Spleen (tissue), 13 donors: ENCODE results near the gene RPL7L1. TPM values are rescaled to one million over a fixed set of nuclear protein-coding genes. Genes with fewer than 3 reads are reported as not detected.

Experiments
- DNase-seq: peaks from one replicate; pipeline ENCODE4 v3.0.0-alpha.2; 2020
- H3K27ac ChIP-seq, 8 donors: fragments of 200-600 bp; sonication (generic) in 7 of 8; 1 replicate in 4 of 8; 2 replicates in 4 of 8; pipeline versions ENCODE4 v1.5.0 to v1.8.0; 2016 to 2021; ENCODE audit warnings: inconsistent platforms in 4 of 8, mild to moderate bottlenecking in 4 of 8, moderate library complexity in 1 of 8
- H3K27me3 ChIP-seq, 7 donors: fragments of 200-600 bp; sonication (generic) in 6 of 7; replicated peaks in 1 of 7; 1 replicate in 4 of 7; 2 replicates in 3 of 7; pipeline versions ENCODE4 v1.5.0 to v1.8.0; 2016 to 2021; ENCODE audit warnings: inconsistent platforms in 3 of 7, mild to moderate bottlenecking in 1 of 7
- H3K36me3 ChIP-seq, 6 donors: fragments of 200-600 bp; sonication (generic) in 5 of 6; 1 replicate in 4 of 6; 2 replicates in 2 of 6; pipeline versions ENCODE4 v1.5.0 to v1.8.0; 2016 to 2021; ENCODE audit warnings: inconsistent platforms in 2 of 6
- H3K4me1 ChIP-seq, 6 donors: fragments of 200-600 bp; sonication (generic) in 5 of 6; 1 replicate in 3 of 6; 2 replicates in 3 of 6; pipeline versions ENCODE4 v1.5.0 to v1.8.0; 2016 to 2021; ENCODE audit warnings: inconsistent platforms in 3 of 6
- H3K4me3 ChIP-seq, 8 donors: fragments of 200-600 bp; sonication (generic) in 7 of 8; 1 replicate in 4 of 8; 2 replicates in 4 of 8; pipeline versions ENCODE4 v1.5.0 to v1.8.0; 2016 to 2021; ENCODE audit warnings: inconsistent platforms in 4 of 8, mild to moderate bottlenecking in 4 of 8, moderate library complexity in 2 of 8
- H3K9me3 ChIP-seq, 8 donors: fragments of 200-600 bp; sonication (generic) in 7 of 8; 1 replicate in 4 of 8; 2 replicates in 4 of 8; pipeline versions ENCODE4 v1.5.0 to v1.8.0; 2016 to 2021; ENCODE audit warnings: inconsistent platforms in 4 of 8
- CTCF ChIP-seq, 11 experiments: fragments of 200-600 bp in 7 of 11; fragments of 450-650 bp in 4 of 11; sonication (generic) in 4 of 11; IDR thresholded peaks in 8 of 11; conservative IDR thresholded peaks in 3 of 11; 1 replicate in 7 of 11; 2 replicates in 4 of 11; pipeline versions ENCODE4 v1.4.0 to v1.8.0; 2016 to 2021; ENCODE audit warnings: antibody characterized with exemption in 11 of 11, inconsistent platforms in 4 of 11, mild to moderate bottlenecking in 1 of 11
- POLR2A ChIP-seq, 3 donors: fragments of 450-650 bp; IDR thresholded peaks; one replicate each; pipeline ENCODE4 v1.5.1; 2017; ENCODE audit warnings: antibody characterized with exemption in 3 of 3, mild to moderate bottlenecking in 1 of 3
- POLR2AphosphoS5 ChIP-seq, 3 donors: sonication (generic); formaldehyde crosslinking; IDR thresholded peaks; one replicate each; pipeline ENCODE4 v1.5.1; 2017; ENCODE audit warnings: antibody characterized with exemption in 3 of 3
- WGBS, 5 donors: extraction: QIAGEN DNeasy Blood & Tissue Kit in 3 of 5; methylation state at CpG; one replicate each; pipeline versions ENCODE4 v1.1.5 to v1.1.7; 2013 to 2018; 5-methylcytosine and 5-hydroxymethylcytosine counted together
- intact Hi-C: fragments of 100-400 bp; cut with DNase I; formaldehyde crosslinking; loops from one replicate; pipeline ENCODE4 v1.15.0; 2023; ENCODE audit warnings: low total_unique reads
- long read RNA-seq, 2 donors: transcript quantifications; one replicate each; lab custom pipeline, GENCODE V29; 2026
- polyA plus RNA-seq, 3 donors: library from polyadenylated mRNA; stranded (reverse); fragments of 200-250 nt; gene quantifications; one replicate each; pipeline ENCODE4 v1.2.1, GENCODE V29; 2013
- total RNA-seq, 7 donors: library from RNA; depleted of rRNA in 3 of 7; stranded (reverse); fragments of >200 nt in 3 of 7; fragmentation: NEBNext Ultra II Directional in 4 of 7; extraction: Animal tissue kit (Norgen Biotek cat#: 25700) in 4 of 7; gene quantifications; one replicate each; pipeline versions ENCODE4 v1.1.0 to v1.2.1, GENCODE V29; 2016 to 2021
- donor health status: healthy with polysubstance abuse.
- donor health status: DM: no; HTN: no; CAD: no; lungs with moderate emphysema.
- donor health status: DM: no; HTN: no; CAD: no.
- donor health status: Bipolar disorder and iron deficiency.
- donor health status: healthy.
- donor health status: DM: no; HTN: no; CAD: no.
- donor health status: DM: yes; HTN: yes; CAD: no.

RPL7L1 gene
- total RNA-seq: 10 to 100 TPM; 63.4 to 92.4 (median 73.0) TPM
- polyA plus RNA-seq: 10 to 100 TPM; 27.6 to 63.0 (median 33.3) TPM
- long read RNA-seq, donor 1, full-length matches to known transcripts: 15 of 15 reads
- long read RNA-seq, donor 1, partial matches to known transcripts: 0 of 15 reads
- long read RNA-seq, donor 1, other reads (novel, unspliced or antisense): 0 of 15 reads
- long read RNA-seq, donor 2, full-length matches to known transcripts: 8 of 8 reads
- long read RNA-seq, donor 2, partial matches to known transcripts: 0 of 8 reads
- long read RNA-seq, donor 2, other reads (novel, unspliced or antisense): 0 of 8 reads

- H3K4me1 ChIP-seq: peaks cover 20 to 63% (median 43%) of the 10 kb centered on the region in 6 donors
- intact Hi-C loops: loop anchor here (5.0 to 10.0 kb wide), 2 partner anchors 135 to 222 kb away; partner anchors contain the start of gene TBCC
- H3K27ac ChIP-seq: peak within 1 kb of the TSS; percentile 90 to 97 (median 95)
- no peaks in the 10 kb centered on the region for H3K27me3 ChIP-seq
- H3K4me3 ChIP-seq: peak within 1 kb of the TSS; percentile 50 to 76 (median 65)
- peaks cover 0 to 40% (median 31%) of the 10 kb centered on the region in 6 donors for H3K36me3 ChIP-seq
- no peaks in the 10 kb centered on the region for H3K9me3 ChIP-seq
- peak; percentile 96 for DNase-seq
- WGBS, 5 donors: 0 to 1% (median 0%) methylated on average over 39 to 41 of the region's 41 CpGs
- TF ChIP-seq CTCF (IDR thresholded peaks at IDR 0.05 in 8 of 11, conservative IDR thresholded peaks at IDR 0.05 in 3 of 11) (peak in 10 of 11 experiments; percentile 12 to 52 (median 32)), POLR2AphosphoS5 (IDR thresholded peaks at IDR 0.05) (peak; percentile 86 to 88 (median 86)), POLR2A (IDR thresholded peaks at IDR 0.05) (peak in 1 of 3 donors; percentile 69)
These were observed at the start of gene RPL7L1 for GRCh38 chr6:42879372-42880239. Gene RPL7L1 (plus strand): TSS chr6:42879616. CDS start chr6:42879911, 295 bp downstream.

- no peak for DNase-seq
- H3K27me3 ChIP-seq: no peaks in the 10 kb centered on the region
- no peak overlapping the region for H3K27ac ChIP-seq
- TF ChIP-seq CTCF (IDR thresholded peaks at IDR 0.05 in 8 of 11, conservative IDR thresholded peaks at IDR 0.05 in 3 of 11) (no peak), POLR2AphosphoS5 (IDR thresholded peaks at IDR 0.05) (no peak), POLR2A (IDR thresholded peaks at IDR 0.05) (no peak)
- H3K4me1 ChIP-seq: no peaks in the 10 kb centered on the region
- WGBS, 5 donors: 90 to 99% (median 92%) methylated on average over 3 of the region's 3 CpGs
- H3K4me3 ChIP-seq: no peak overlapping the region
- no peaks in the 10 kb centered on the region for H3K9me3 ChIP-seq
- intact Hi-C loops: no loop called here
- peaks cover 0 to 98% (median 56%) of the 10 kb centered on the region in 6 donors for H3K36me3 ChIP-seq
These were observed 48.2 kb upstream of the RPL7L1 start for GRCh38 chr6:42831237-42831636.

GRCh38 chr6:42834056-42834455, 45.4 kb upstream of the RPL7L1 start:
- intact Hi-C loops: no loop called here
- H3K9me3 ChIP-seq: no peaks in the 10 kb centered on the region
- H3K27ac ChIP-seq: no peak overlapping the region
- H3K27me3 ChIP-seq: no peaks in the 10 kb centered on the region
- TF ChIP-seq CTCF (IDR thresholded peaks at IDR 0.05 in 8 of 11, conservative IDR thresholded peaks at IDR 0.05 in 3 of 11): no peak
- H3K4me3 ChIP-seq: no peak overlapping the region
- no peak for DNase-seq
- WGBS, 5 donors: 97 to 99% (median 98%) methylated on average over 5 of the region's 5 CpGs
- peaks cover 0 to 97% (median 35%) of the 10 kb centered on the region in 6 donors for H3K36me3 ChIP-seq
- peaks cover 0 to 2% (median 0%) of the 10 kb centered on the region in 6 donors for H3K4me1 ChIP-seq
